Fibroblast of the conjunctiva (primary cell): Measurements from ENCODE around the gene MATR3.
"Not testable (repeated sequence)": the region's sequence is repeated elsewhere in the genome, so short reads cannot be mapped to it uniquely, and the experiment has no call there.

ENCODE experiments used
- DNase-seq: peaks from one replicate; pipeline ENCODE4 v3.0.0-alpha.2; 2010; ENCODE audit warnings: low read depth

The MATR3 gene

GRCh38 chr5:139293507-139294373 lies at the start of gene MATR3:
TSS of gene MATR3 (plus strand) at chr5:139293740. CDS start at chr5:139307416, 13,676 bp downstream.
- peak; percentile 94 for DNase-seq

- DNase-seq: no peak
Observed at GRCh38 chr5:139245637-139246339, 47.8 kb upstream of the MATR3 start.

GRCh38 chr5:139246394-139246793 lies 47.1 kb upstream of the MATR3 start:
- DNase-seq: peak; percentile 9

GRCh38 chr5:139248826-139249453 lies 44.6 kb upstream of the MATR3 start:
- no peak for DNase-seq

- no peak for DNase-seq
Observed at GRCh38 chr5:139251281-139251687, 42.3 kb upstream of the MATR3 start.

GRCh38 chr5:139251695-139252288 lies 41.7 kb upstream of the MATR3 start:
- no peak for DNase-seq

- no peak for DNase-seq
Observed at GRCh38 chr5:139253115-139253514, 40.4 kb upstream of the MATR3 start.

- no peak for DNase-seq
Observed at GRCh38 chr5:139256820-139257219, 36.7 kb upstream of the MATR3 start.

- DNase-seq: no peak
Observed at GRCh38 chr5:139262059-139262741, 31.3 kb upstream of the MATR3 start.

GRCh38 chr5:139262742-139263445 lies 30.6 kb upstream of the MATR3 start:
- peak; percentile 90 for DNase-seq

GRCh38 chr5:139263536-139263935 lies 30.0 kb upstream of the MATR3 start:
- no peak for DNase-seq

GRCh38 chr5:139263946-139264345 lies 29.6 kb upstream of the MATR3 start:
- no peak for DNase-seq

GRCh38 chr5:139265001-139265400 lies 28.5 kb upstream of the MATR3 start:
- DNase-seq: no peak

GRCh38 chr5:139266236-139266635 lies 27.3 kb upstream of the MATR3 start:
- DNase-seq: no peak

GRCh38 chr5:139267481-139267880 lies 26.1 kb upstream of the MATR3 start:
- DNase-seq: no peak

GRCh38 chr5:139268364-139269202 lies 25.0 kb upstream of the MATR3 start:
- no peak for DNase-seq

GRCh38 chr5:139270718-139271117 lies 22.8 kb upstream of the MATR3 start:
- not testable (repeated sequence) for DNase-seq

GRCh38 chr5:139271201-139272027 lies 22.1 kb upstream of the MATR3 start:
- DNase-seq: peak; percentile 53
